PFSK-1 (cell line): Measurements from ENCODE around the gene RBM26.

Experiments used
- POLR2AphosphoS5 ChIP-seq: IDR thresholded peaks from 2 replicates; pipeline ENCODE4 v1.6.1; 2012; ENCODE audit warnings: low read depth, mild to moderate bottlenecking, control low read depth, low read length, moderate library complexity
- REST ChIP-seq, 2 experiments: IDR thresholded peaks; 2 replicates each; pipeline versions ENCODE4 v1.6.1 to v1.8.0; 2011 to 2012; ENCODE audit warnings: low read depth in 2 of 2, low read length in 2 of 2, control low read depth in 1 of 2, inconsistent platforms in 1 of 2, mild to moderate bottlenecking in 1 of 2, moderate library complexity in 1 of 2; ENCODE audit not compliant: insufficient read depth in 1 of 2
- TAF1 ChIP-seq: IDR thresholded peaks from 2 replicates; pipeline ENCODE4 v1.6.1; 2012; ENCODE audit warnings: low read length, control low read depth, borderline replicate concordance; ENCODE audit not compliant: insufficient read depth

- TF ChIP-seq POLR2AphosphoS5 (no peak), REST (IDR thresholded peaks at IDR 0.05; ENCODE audit: insufficient read depth in 1 of 2, low read depth in 2 of 2, low read length in 2 of 2) (no peak), TAF1 (no peak)
These were observed 35.0 kb upstream of the RBM26 start for GRCh38 chr13:79440958-79441528.
